HG03066 (cell line): ENCODE measurements around the gene GDNF.
"Not testable (repeated sequence)": the region's sequence is repeated elsewhere in the genome, so short reads cannot be mapped to it uniquely, and the experiment has no call there.

Experiments used
- ATAC-seq: cut with Tn5 transposase; IDR thresholded peaks from one replicate; pipeline ENCODE4 v1.9.1; 2021; ENCODE audit warnings: low read depth; ENCODE audit not compliant: unreplicated experiment

GDNF gene

GRCh38 chr5:37787742-37788141, 52.1 kb downstream of the GDNF start:
- no peak for ATAC-seq

- ATAC-seq: no peak
Measured at GRCh38 chr5:37786862-37787519, 52.9 kb downstream of the GDNF start.

- ATAC-seq: no peak
Measured at GRCh38 chr5:37786416-37786815, 53.4 kb downstream of the GDNF start.

GRCh38 chr5:37781409-37781808, 58.4 kb downstream of the GDNF start:
- ATAC-seq: not testable (repeated sequence)

- no peak for ATAC-seq
Measured at GRCh38 chr5:37777432-37778130, 62.3 kb downstream of the GDNF start.

- ATAC-seq: no peak
Measured at GRCh38 chr5:37776826-37777225, 63.0 kb downstream of the GDNF start.

GRCh38 chr5:37774912-37775483, 64.8 kb downstream of the GDNF start:
- no peak for ATAC-seq

GRCh38 chr5:37773809-37774208, 66.0 kb downstream of the GDNF start:
- ATAC-seq: no peak

- ATAC-seq: no peak
Measured at GRCh38 chr5:37772255-37772654, 67.6 kb downstream of the GDNF start.

GRCh38 chr5:37771731-37772130, 68.1 kb downstream of the GDNF start:
- no peak for ATAC-seq

GRCh38 chr5:37771203-37771611, 68.6 kb downstream of the GDNF start:
- ATAC-seq: no peak

GRCh38 chr5:37770786-37771185, 69.1 kb downstream of the GDNF start:
- ATAC-seq: no peak

GRCh38 chr5:37769840-37770239, 70.0 kb downstream of the GDNF start:
- ATAC-seq: no peak

- ATAC-seq: no peak
Measured at GRCh38 chr5:37769108-37769507, 70.7 kb downstream of the GDNF start.

GRCh38 chr5:37768371-37768770, 71.5 kb downstream of the GDNF start:
- no peak for ATAC-seq

GRCh38 chr5:37767961-37768360, 71.9 kb downstream of the GDNF start:
- ATAC-seq: no peak

- no peak for ATAC-seq
Measured at GRCh38 chr5:37767251-37767650, 72.6 kb downstream of the GDNF start.
